HL-60 (cell line): ENCODE results near the gene SGCA.

Source experiments
- DNase-seq, 2 experiments: peaks; one replicate each; pipeline ENCODE4 v3.0.0-alpha.2; 2010 to 2020; ENCODE audit warnings: low read depth in 1 of 2, low spot score in 1 of 2
- H3K27ac ChIP-seq: fragments of 250-450 bp; sonication (Bioruptor Pico); replicated peaks from 2 replicates; pipeline ENCODE4 v1.5.1; 2020; ENCODE audit warnings: mild to moderate bottlenecking, moderate library complexity
- H3K27me3 ChIP-seq: fragments of 250-450 bp; sonication (Bioruptor Pico); 2 replicates; pipeline ENCODE4 v1.5.1; 2021; ENCODE audit warnings: mild to moderate bottlenecking, moderate library complexity; ENCODE audit not compliant: insufficient read depth, poor library complexity, severe bottlenecking
- H3K4me3 ChIP-seq: replicated peaks from 2 replicates; pipeline ENCODE4 v1.5.1; 2011; ENCODE audit warnings: mild to moderate bottlenecking, control low read depth, low read length; ENCODE audit not compliant: insufficient read depth
- GABPA ChIP-seq: IDR thresholded peaks from 2 replicates; pipeline ENCODE4 v1.6.1; 2012; ENCODE audit warnings: low read depth
- POLR2AphosphoS5 ChIP-seq: IDR thresholded peaks from 2 replicates; pipeline ENCODE4 v1.6.1; 2012; ENCODE audit warnings: low read depth
- SPI1 ChIP-seq: IDR thresholded peaks from 2 replicates; pipeline ENCODE4 v1.6.1; 2012; ENCODE audit warnings: low read depth, mild to moderate bottlenecking, borderline replicate concordance
- TF ChIP-seq, protein P1 (sequence below): IDR thresholded peaks from 2 replicates; pipeline ENCODE4 v1.6.1; 2012; ENCODE audit warnings: low read depth; ENCODE audit not compliant: insufficient replicate concordance
- TF ChIP-seq, protein P2 (sequence below): IDR thresholded peaks from one replicate; pipeline ENCODE4 v1.5.1; 2011; ENCODE audit warnings: low read length, control low read depth, inconsistent platforms; ENCODE audit not compliant: insufficient read depth

The SGCA gene

GRCh38 chr17:50172936-50173334 lies 7.1 kb downstream of the SGCA start:
- no peak overlapping the region for H3K27ac ChIP-seq
- H3K4me3 ChIP-seq = no peak overlapping the region
- DNase-seq = no peak
- TF ChIP-seq GABPA = no peak
- TF ChIP-seq, protein P1, sequence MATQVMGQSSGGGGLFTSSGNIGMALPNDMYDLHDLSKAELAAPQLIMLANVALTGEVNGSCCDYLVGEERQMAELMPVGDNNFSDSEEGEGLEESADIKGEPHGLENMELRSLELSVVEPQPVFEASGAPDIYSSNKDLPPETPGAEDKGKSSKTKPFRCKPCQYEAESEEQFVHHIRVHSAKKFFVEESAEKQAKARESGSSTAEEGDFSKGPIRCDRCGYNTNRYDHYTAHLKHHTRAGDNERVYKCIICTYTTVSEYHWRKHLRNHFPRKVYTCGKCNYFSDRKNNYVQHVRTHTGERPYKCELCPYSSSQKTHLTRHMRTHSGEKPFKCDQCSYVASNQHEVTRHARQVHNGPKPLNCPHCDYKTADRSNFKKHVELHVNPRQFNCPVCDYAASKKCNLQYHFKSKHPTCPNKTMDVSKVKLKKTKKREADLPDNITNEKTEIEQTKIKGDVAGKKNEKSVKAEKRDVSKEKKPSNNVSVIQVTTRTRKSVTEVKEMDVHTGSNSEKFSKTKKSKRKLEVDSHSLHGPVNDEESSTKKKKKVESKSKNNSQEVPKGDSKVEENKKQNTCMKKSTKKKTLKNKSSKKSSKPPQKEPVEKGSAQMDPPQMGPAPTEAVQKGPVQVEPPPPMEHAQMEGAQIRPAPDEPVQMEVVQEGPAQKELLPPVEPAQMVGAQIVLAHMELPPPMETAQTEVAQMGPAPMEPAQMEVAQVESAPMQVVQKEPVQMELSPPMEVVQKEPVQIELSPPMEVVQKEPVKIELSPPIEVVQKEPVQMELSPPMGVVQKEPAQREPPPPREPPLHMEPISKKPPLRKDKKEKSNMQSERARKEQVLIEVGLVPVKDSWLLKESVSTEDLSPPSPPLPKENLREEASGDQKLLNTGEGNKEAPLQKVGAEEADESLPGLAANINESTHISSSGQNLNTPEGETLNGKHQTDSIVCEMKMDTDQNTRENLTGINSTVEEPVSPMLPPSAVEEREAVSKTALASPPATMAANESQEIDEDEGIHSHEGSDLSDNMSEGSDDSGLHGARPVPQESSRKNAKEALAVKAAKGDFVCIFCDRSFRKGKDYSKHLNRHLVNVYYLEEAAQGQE = no peak
- TF ChIP-seq SPI1 = no peak
- TF ChIP-seq POLR2AphosphoS5 = no peak
- TF ChIP-seq, protein P2, sequence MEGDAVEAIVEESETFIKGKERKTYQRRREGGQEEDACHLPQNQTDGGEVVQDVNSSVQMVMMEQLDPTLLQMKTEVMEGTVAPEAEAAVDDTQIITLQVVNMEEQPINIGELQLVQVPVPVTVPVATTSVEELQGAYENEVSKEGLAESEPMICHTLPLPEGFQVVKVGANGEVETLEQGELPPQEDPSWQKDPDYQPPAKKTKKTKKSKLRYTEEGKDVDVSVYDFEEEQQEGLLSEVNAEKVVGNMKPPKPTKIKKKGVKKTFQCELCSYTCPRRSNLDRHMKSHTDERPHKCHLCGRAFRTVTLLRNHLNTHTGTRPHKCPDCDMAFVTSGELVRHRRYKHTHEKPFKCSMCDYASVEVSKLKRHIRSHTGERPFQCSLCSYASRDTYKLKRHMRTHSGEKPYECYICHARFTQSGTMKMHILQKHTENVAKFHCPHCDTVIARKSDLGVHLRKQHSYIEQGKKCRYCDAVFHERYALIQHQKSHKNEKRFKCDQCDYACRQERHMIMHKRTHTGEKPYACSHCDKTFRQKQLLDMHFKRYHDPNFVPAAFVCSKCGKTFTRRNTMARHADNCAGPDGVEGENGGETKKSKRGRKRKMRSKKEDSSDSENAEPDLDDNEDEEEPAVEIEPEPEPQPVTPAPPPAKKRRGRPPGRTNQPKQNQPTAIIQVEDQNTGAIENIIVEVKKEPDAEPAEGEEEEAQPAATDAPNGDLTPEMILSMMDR = no peak
- peaks cover 2% of the 10 kb centered on the region for H3K27me3 ChIP-seq

DNA sequence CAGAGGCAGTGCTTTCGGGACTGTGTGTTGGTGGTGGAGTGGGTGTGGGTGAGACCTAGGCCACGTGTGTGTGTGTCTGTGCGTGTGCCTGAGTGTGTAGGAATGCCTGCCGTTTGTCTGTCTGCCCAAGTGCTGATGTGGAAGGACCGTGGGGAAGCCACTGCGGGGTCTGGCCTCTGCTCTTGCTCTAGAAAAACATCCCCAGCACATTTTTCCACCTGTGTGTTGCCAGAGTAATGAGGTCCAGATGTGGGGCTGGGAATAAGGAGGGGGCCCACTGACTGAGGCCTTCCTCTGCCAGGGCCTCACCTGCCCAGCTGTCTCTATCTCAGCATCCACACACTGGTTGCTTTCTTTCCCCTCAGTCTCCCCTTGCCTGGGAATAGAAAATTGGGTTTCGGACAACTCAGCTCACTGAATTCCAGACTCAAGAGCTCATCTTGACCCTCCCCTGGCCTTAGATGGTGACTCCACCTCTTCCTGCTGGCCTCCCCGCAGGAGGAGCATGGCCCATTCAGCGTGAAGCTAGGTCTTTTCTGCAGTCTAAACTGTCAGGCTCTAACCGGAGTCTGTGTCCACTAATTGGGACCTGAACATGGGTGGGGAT lies 7.6 kb downstream of the SGCA start:
- TF ChIP-seq, protein P2 = no peak
- no peak for DNase-seq
- H3K27ac ChIP-seq = no peak overlapping the region
- no peak overlapping the region for H3K4me3 ChIP-seq
- H3K27me3 ChIP-seq = no peaks in the 10 kb centered on the region

DNA sequence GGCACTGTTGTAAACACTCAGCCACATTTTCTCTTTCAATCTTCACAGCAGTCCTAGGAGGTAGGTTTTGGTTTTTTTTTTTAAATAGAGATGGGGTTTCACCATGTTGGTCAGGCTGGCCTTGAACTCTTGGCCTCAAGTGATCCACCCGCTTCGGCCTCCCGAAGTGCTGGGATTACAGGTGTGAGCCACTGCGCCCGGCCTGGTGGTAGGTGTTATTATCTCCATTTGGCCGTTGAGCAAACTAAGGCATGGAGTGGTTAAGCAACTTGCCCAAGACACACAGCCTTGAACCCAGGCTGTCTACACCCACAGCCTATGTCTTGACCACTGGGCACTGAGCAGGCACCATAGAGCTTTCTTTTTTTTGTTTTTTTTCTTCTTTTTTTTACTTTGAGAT lies 8.6 kb downstream of the SGCA start:
- H3K4me3 ChIP-seq = no peak overlapping the region
- DNase-seq = no peak
- TF ChIP-seq GABPA (no peak), POLR2AphosphoS5 (no peak), SPI1 (no peak)
- TF ChIP-seq, protein P1 = no peak
- TF ChIP-seq, protein P2 = no peak
- H3K27me3 ChIP-seq = no peaks in the 10 kb centered on the region
- H3K27ac ChIP-seq = no peak overlapping the region

DNA sequence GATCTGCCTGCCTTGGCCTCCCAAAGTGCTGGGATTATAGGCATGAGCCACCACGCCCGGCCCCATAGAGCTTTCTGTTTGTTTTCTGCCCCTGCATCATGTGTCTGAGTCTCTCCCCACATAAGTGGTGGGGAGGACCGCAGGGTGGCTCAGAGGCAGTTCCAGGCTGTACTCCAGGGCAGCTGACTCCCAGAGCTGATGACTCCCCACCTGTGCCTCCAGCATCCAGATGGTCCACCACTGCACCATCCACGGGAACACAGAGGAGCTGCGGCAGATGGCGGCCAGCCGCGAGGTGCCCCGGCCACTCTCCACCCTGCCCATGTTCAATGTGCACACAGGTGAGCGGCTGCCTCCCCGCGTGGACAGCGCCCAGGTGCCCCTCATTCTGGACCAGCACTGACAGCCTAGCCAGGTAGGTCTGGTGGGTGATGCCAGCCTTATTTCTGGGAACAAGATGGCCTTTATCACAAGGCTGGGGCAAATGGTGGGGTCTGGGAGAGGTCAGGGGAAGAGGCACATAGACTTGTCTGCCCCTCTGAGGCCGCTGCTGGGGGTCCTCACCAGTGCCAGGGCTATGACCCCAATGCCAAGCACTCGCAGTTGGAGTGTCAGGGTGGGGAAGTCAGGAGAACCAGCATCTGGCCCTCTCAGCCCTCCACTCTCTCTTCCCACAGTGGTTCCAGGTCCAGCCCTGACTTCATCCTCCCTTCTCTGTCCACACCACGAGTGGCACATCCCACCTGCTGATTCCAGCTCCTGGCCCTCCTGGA lies 9.4 kb downstream of the SGCA start:
- Histone ChIP-seq H3K4me3 (no peak overlapping the region), H3K27me3 (no peaks in the 10 kb centered on the region), H3K27ac (no peak overlapping the region)
- no peak for DNase-seq
- TF ChIP-seq, protein P2 = no peak
- no peak for TF ChIP-seq POLR2AphosphoS5
- TF ChIP-seq, protein P1 = no peak
- no peak for TF ChIP-seq SPI1
